Endothelial cell of umbilical vein (primary cell): Measurements from ENCODE around the gene CCDC27. TPM values are rescaled to one million over a fixed set of nuclear protein-coding genes. Genes with fewer than 3 reads are reported as not detected.

ENCODE experiments used
- BruUV-seq: library from RNA; stranded (reverse); fragments of 400-500 nt; replicated peaks from 2 replicates; lab custom pipeline; 2021; lab: Mats Ljungman, UMichigan
- CTCF ChIA-PET: fragments of 300-600, 350-600 bp; sonication (Branson Sonifier 250); formaldehyde crosslinking; loops from one replicate; lab custom pipeline; 2021; ENCODE audit warnings: antibody characterized with exemption, inconsistent platforms; lab: Charles Lee
- POLR2A ChIA-PET: fragments of 300-600, 350-600 bp; sonication (Branson Sonifier 250); formaldehyde crosslinking; loops from one replicate; lab custom pipeline; 2021; ENCODE audit warnings: antibody characterized with exemption, inconsistent platforms; lab: Charles Lee
- DNase-seq: peaks from one replicate; pipeline ENCODE4 v3.0.0-alpha.2; 2011; ENCODE audit warnings: low read depth, low spot score
- FAIRE-seq: peaks from 2 replicates; lab custom pipeline; 2011; peaks lifted over from hg19 to GRCh38; lab: Jason Lieb, UNC
- H2AFZ ChIP-seq: 2 replicates; pipeline ENCODE4 v1.6.0; 2012; ENCODE audit warnings: low read depth, low read length, control low read depth, inconsistent platforms
- H3K27ac ChIP-seq: 2 replicates; pipeline ENCODE4 v1.5.1; 2011; ENCODE audit warnings: low read depth, mild to moderate bottlenecking, control low read depth, low read length, moderate library complexity; ENCODE audit not compliant: insufficient read depth
- H3K27me3 ChIP-seq, 2 experiments: 2 replicates each; pipeline versions ENCODE4 v1.6.0 to v1.6.1; 2011; ENCODE audit warnings: low read length in 2 of 2, mixed read lengths in 1 of 2; ENCODE audit not compliant: control insufficient read depth in 2 of 2, insufficient read depth in 2 of 2
- H3K36me3 ChIP-seq, 2 experiments: 2 replicates in 1 of 2; 3 replicates in 1 of 2; pipeline ENCODE4 v1.5.1; 2011; ENCODE audit warnings: low read length in 2 of 2, mild to moderate bottlenecking in 1 of 2, moderate library complexity in 1 of 2; ENCODE audit not compliant: control insufficient read depth in 2 of 2, insufficient read depth in 2 of 2; ENCODE audit errors: extremely low read depth in 1 of 2
- H3K4me1 ChIP-seq: 3 replicates; pipeline ENCODE4 v1.5.1; 2011; ENCODE audit warnings: mild to moderate bottlenecking, low read length; ENCODE audit not compliant: control insufficient read depth, insufficient read depth; ENCODE audit errors: extremely low read depth
- H3K4me2 ChIP-seq: 2 replicates; pipeline ENCODE4 v1.6.1; 2011; ENCODE audit warnings: low read length, control low read depth, mixed read lengths; ENCODE audit not compliant: insufficient read depth
- H3K4me3 ChIP-seq, 3 experiments: fragments of 200-600 bp in 1 of 3; sonication (generic), shearing (Covaris generic) in 1 of 3; replicated peaks in 1 of 3; 2 replicates each; pipeline ENCODE4 v1.5.1; 2011 to 2016; ENCODE audit warnings: control low read depth in 3 of 3, low read length in 3 of 3, mild to moderate bottlenecking in 2 of 3, inconsistent platforms in 1 of 3, low read depth in 1 of 3, moderate library complexity in 1 of 3; ENCODE audit not compliant: insufficient read depth in 1 of 3
- H3K79me2 ChIP-seq: 2 replicates; pipeline ENCODE4 v1.6.0; 2012; ENCODE audit warnings: low read length, inconsistent platforms; ENCODE audit not compliant: control insufficient read depth, insufficient read depth
- H3K9ac ChIP-seq: replicated peaks from 2 replicates; pipeline ENCODE3; 2011; ENCODE audit warnings: low read length, control low read depth; ENCODE audit not compliant: insufficient read depth; ENCODE audit errors: extremely low read depth
- H3K9me1 ChIP-seq: replicated peaks from 3 replicates; pipeline ENCODE4 v1.6.0; 2011; ENCODE audit warnings: mild to moderate bottlenecking, low read length; ENCODE audit not compliant: control insufficient read depth, insufficient read depth; ENCODE audit errors: extremely low read depth
- H3K9me3 ChIP-seq: replicated peaks from 2 replicates; pipeline ENCODE4 v1.5.1; 2012; ENCODE audit warnings: low read length, inconsistent platforms; ENCODE audit not compliant: control insufficient read depth, insufficient read depth
- H4K20me1 ChIP-seq: replicated peaks from 2 replicates; pipeline ENCODE3; 2011; ENCODE audit warnings: mild to moderate bottlenecking, low read length; ENCODE audit not compliant: control insufficient read depth, insufficient read depth; ENCODE audit errors: extremely low read depth
- CTCF ChIP-seq, 2 donors: IDR thresholded peaks; 1 replicate in 1 of 2; 2 replicates in 1 of 2; pipeline ENCODE4 v1.5.1; 2011; ENCODE audit warnings: low read length in 2 of 2, mild to moderate bottlenecking in 2 of 2, moderate library complexity in 2 of 2, control low read depth in 1 of 2, inconsistent platforms in 1 of 2, low read depth in 1 of 2; ENCODE audit not compliant: insufficient read depth in 1 of 2; ENCODE audit errors: extremely low read depth in 1 of 2
- EZH2 ChIP-seq: IDR thresholded peaks from 2 replicates; pipeline ENCODE4 v1.6.1; 2012; ENCODE audit warnings: borderline replicate concordance, low read depth, mild to moderate bottlenecking, moderate library complexity, low read length, inconsistent platforms; ENCODE audit not compliant: severe bottlenecking
- FOS ChIP-seq: IDR thresholded peaks from 2 replicates; pipeline ENCODE4 v1.6.1; 2011; ENCODE audit warnings: mild to moderate bottlenecking, low read length, moderate library complexity, borderline replicate concordance; ENCODE audit not compliant: insufficient read depth
- GATA2 ChIP-seq: IDR thresholded peaks from 2 replicates; pipeline ENCODE4 v1.7.0; 2011; ENCODE audit warnings: low read depth, mild to moderate bottlenecking, moderate library complexity, mixed read lengths, low read length; ENCODE audit not compliant: insufficient read length, insufficient read depth
- JUN ChIP-seq: IDR thresholded peaks from 2 replicates; pipeline ENCODE4 v1.6.1; 2011; ENCODE audit warnings: borderline replicate concordance, low read depth; ENCODE audit not compliant: insufficient read length, insufficient read depth
- MAX ChIP-seq: IDR thresholded peaks from 2 replicates; pipeline ENCODE4 v1.6.1; 2011; ENCODE audit not compliant: insufficient read depth, insufficient read length
- MYC ChIP-seq: IDR thresholded peaks from one replicate; pipeline ENCODE4 v1.6.1; 2011; ENCODE audit warnings: mild to moderate bottlenecking, low read depth, low read length
- POLR2A ChIP-seq: IDR thresholded peaks from 2 replicates; pipeline ENCODE4 v1.6.1; 2012; ENCODE audit warnings: low read depth, mild to moderate bottlenecking, control low read depth, low read length
- POLR2AphosphoS5 ChIP-seq: IDR thresholded peaks from 2 replicates; pipeline ENCODE4 v1.6.1; 2012; ENCODE audit warnings: low read depth, mild to moderate bottlenecking, control low read depth, low read length, moderate library complexity; ENCODE audit not compliant: insufficient read depth
- dilution Hi-C: fragments of 300-500 bp; cut with MboI; formaldehyde crosslinking; loops from one replicate; pipeline ENCODE4 v1.15.0; 2019; ENCODE audit warnings: low sequenced_read_pairs; ENCODE audit not compliant: extremely low pct_ligation_motif_present
- intact Hi-C: fragments of 100-400 bp; cut with micrococcal nuclease; formaldehyde crosslinking; loops from one replicate; pipeline ENCODE4 v1.10.0; 2022
- polyA plus RNA-seq, 4 experiments: library from polyadenylated mRNA; depleted of rRNA in 3 of 4; stranded (reverse) in 3 of 4; unstranded in 1 of 4; fragments of >200 nt; gene quantifications; 2 replicates each; pipeline versions ENCODE4 v1.2.1 to v1.2.3, GENCODE V29; 2011 to 2012; ENCODE audit warnings: missing spikeins in 1 of 4
- total RNA-seq: library from RNA; stranded (reverse); gene quantifications from 2 replicates; pipeline ENCODE4 v1.2.3, GENCODE V29; 2021

Gene CCDC27
- total and polyA plus RNA-seq, 2 donors (not counting 3 experiments of a cell fraction or from before 2014, with no cell fraction given): not detected

- H4K20me1 ChIP-seq: no peaks in the 10 kb centered on the region
- H2AFZ ChIP-seq: peak overlapping the region; percentile 79
- peak overlapping the region; percentile 86 for H3K4me2 ChIP-seq
- DNase-seq (peak; percentile 77), FAIRE-seq (peak; percentile 87)
- H3K4me1 ChIP-seq: peaks cover 11% of the 10 kb centered on the region
- CTCF ChIA-PET: interaction anchor here (0.6 to 3.7 kb wide), 2 partner anchors 23 to 101 kb away, joined by 3 to 11 read pairs; no protein-coding TSS in a partner anchor
- H3K36me3 ChIP-seq: peaks cover 0 to 9% of the 10 kb centered on the region in 2 experiments
- no peaks in the 10 kb centered on the region for H3K9me1 ChIP-seq
- peaks cover 5% of the 10 kb centered on the region for H3K79me2 ChIP-seq
- no peaks in the 10 kb centered on the region for H3K9me3 ChIP-seq
- dilution Hi-C loops: no loop called here
- peak overlapping the region; percentile 69 for H3K9ac ChIP-seq
- peak overlapping the region; percentile 67 to 79 (median 74) for H3K4me3 ChIP-seq
- TSS peak; percentile 47 for BruUV-seq
- H3K27me3 ChIP-seq: peaks cover 0 to 7% of the 10 kb centered on the region in 2 experiments
- POLR2A ChIA-PET: no interaction called here
- peak overlapping the region; percentile 24 for H3K27ac ChIP-seq
- intact Hi-C loops: loop anchor here (1.0 to 2.0 kb wide), 2 partner anchors 26 to 49 kb away; partner anchors contain the start of genes LRRC47 and SMIM1
- TF ChIP-seq POLR2A (peak; percentile 85), MYC (no peak), POLR2AphosphoS5 (peak; percentile 77)
Observed at GRCh38 chr1:3746830-3747521, 5.3 kb upstream of the CCDC27 start.

- Histone ChIP-seq H3K9me3 (no peaks in the 10 kb centered on the region), H3K9me1 (no peaks in the 10 kb centered on the region), H3K4me1 (peaks cover 11% of the 10 kb centered on the region), H3K79me2 (peaks cover 5% of the 10 kb centered on the region), H3K27me3 (peaks cover 0 to 7% of the 10 kb centered on the region in 2 experiments), H3K27ac (no peak overlapping the region), H2AFZ (peak overlapping the region; percentile 79), H4K20me1 (no peaks in the 10 kb centered on the region), H3K4me3 (peak overlapping the region; percentile 67 to 79 (median 74)), H3K4me2 (peak overlapping the region; percentile 86), H3K36me3 (peaks cover 0 to 4% of the 10 kb centered on the region in 2 experiments), H3K9ac (peak overlapping the region; percentile 26)
- ChIA-PET POLR2A (no interaction called here), CTCF (no interaction called here)
- intact Hi-C loops (loop anchor here (1.0 to 2.0 kb wide), 2 partner anchors 25 to 49 kb away; partner anchors contain the start of genes LRRC47 and SMIM1), dilution Hi-C loops (no loop called here)
- no peak for FAIRE-seq
- TF ChIP-seq JUN (no peak), MYC (no peak), EZH2 (no peak), GATA2 (no peak), POLR2A (no peak), CTCF (IDR thresholded peaks at IDR 0.05; ENCODE audit: extremely low read depth in 1 of 2, insufficient read depth in 1 of 2, low read depth in 1 of 2, low read length in 2 of 2) (no peak), FOS (no peak), POLR2AphosphoS5 (no peak), MAX (no peak)
- no peak for DNase-seq
- BruUV-seq: no TSS peak
Observed at GRCh38 chr1:3747522-3747848, 4.8 kb upstream of the CCDC27 start.
